ENCODE data around the gene CMTM7.

Gene CMTM7

GRCh38 chr3:32391643-32392535, at the start of gene CMTM7:
Gene CMTM7, plus strand, starts transcription at chr3:32391853. Its CDS starts 54 bp downstream, at chr3:32391907.
- peak; percentile 67 for DNase-seq

- DNase-seq: no peak
These were observed 44.1 kb upstream of the CMTM7 start for GRCh38 chr3:32347343-32348125.

- no peak for DNase-seq
These were observed 42.5 kb upstream of the CMTM7 start for GRCh38 chr3:32349184-32349583.

- no peak for DNase-seq
These were observed 39.1 kb upstream of the CMTM7 start for GRCh38 chr3:32352563-32352962.

GRCh38 chr3:32353351-32353750, 38.3 kb upstream of the CMTM7 start:
- no peak for DNase-seq

- no peak for DNase-seq
These were observed 37.3 kb upstream of the CMTM7 start for GRCh38 chr3:32354362-32354778.

- no peak for DNase-seq
These were observed 35.8 kb upstream of the CMTM7 start for GRCh38 chr3:32355751-32356291.

GRCh38 chr3:32359766-32360492, 31.7 kb upstream of the CMTM7 start:
- DNase-seq: no peak

- DNase-seq: no peak
These were observed 31.2 kb upstream of the CMTM7 start for GRCh38 chr3:32360493-32360827.

GRCh38 chr3:32366638-32367397, 24.8 kb upstream of the CMTM7 start:
- no peak for DNase-seq

GRCh38 chr3:32367442-32367841, 24.2 kb upstream of the CMTM7 start:
- DNase-seq: no peak

- peak; percentile 29 for DNase-seq
These were observed 20.0 kb upstream of the CMTM7 start for GRCh38 chr3:32371461-32372212.

GRCh38 chr3:32372213-32372490, 19.5 kb upstream of the CMTM7 start:
- DNase-seq: no peak

- no peak for DNase-seq
These were observed 18.4 kb upstream of the CMTM7 start for GRCh38 chr3:32373276-32373675.

GRCh38 chr3:32373844-32374243, 17.8 kb upstream of the CMTM7 start:
- DNase-seq: no peak

- peak; percentile 62 for DNase-seq
These were observed 16.7 kb upstream of the CMTM7 start for GRCh38 chr3:32374788-32375595.

GRCh38 chr3:32375596-32375930, 16.1 kb upstream of the CMTM7 start:
- DNase-seq: no peak

GRCh38 chr3:32376115-32376514, 15.5 kb upstream of the CMTM7 start:
- DNase-seq: no peak

- DNase-seq: no peak
These were observed 11.7 kb upstream of the CMTM7 start for GRCh38 chr3:32379831-32380500.

- DNase-seq: no peak
These were observed 9.7 kb upstream of the CMTM7 start for GRCh38 chr3:32381922-32382321.

Measured in CD4-positive, alpha-beta T cell treated with Interleukin-15 for 1 hour (primary cell).